ENCODE results near the gene UFD1. TPM values are rescaled to one million over a fixed set of nuclear protein-coding genes. Genes with fewer than 3 reads are reported as not detected.

UFD1 gene
- polyA plus RNA-seq, 3 donors = 57.0 to 82.5 (median 68.5) TPM

GRCh38 chr22:19464546-19464945 is 14.4 kb downstream of the UFD1 start:
- H3K4me3 ChIP-seq (replicated peaks in 1 of 3; ENCODE audit: low read depth in 2 of 3, low read length in 3 of 3) = no peak overlapping the region
- WGBS (ENCODE audit: insufficient coverage) = 92% methylated on average over 1 of the region's 1 CpG
- no peak overlapping the region for H3K27ac ChIP-seq (ENCODE audit: low read depth in 1 of 2, low read length in 2 of 2)
- no peak for TF ChIP-seq CTCF (IDR thresholded peaks at IDR 0.05)
- intact Hi-C loops (cut with micrococcal nuclease) = loop anchor here in 1 of 2 donors (10.0 kb wide), 1 partner anchor 60 kb away; no protein-coding TSS in a partner anchor
- H3K4me3 Mint-ChIP-seq = no peak overlapping the region
- no peaks in the 10 kb centered on the region for H3K9me3 ChIP-seq (replicated peaks in 1 of 2; ENCODE audit: control insufficient read depth in 1 of 2, insufficient read depth in 1 of 2, low read length in 2 of 2)
- H3K9ac ChIP-seq (ENCODE audit: insufficient read depth, low read length, poor library complexity, severe bottlenecking) = no peak overlapping the region
- no peaks in the 10 kb centered on the region for H3K27me3 ChIP-seq (ENCODE audit: control insufficient read depth in 2 of 2, insufficient read depth in 2 of 2, low read length in 2 of 2)
- no peak for DNase-seq
- peaks cover 76 to 99% of the 10 kb centered on the region in 2 donors for H3K36me3 ChIP-seq (replicated peaks in 1 of 2; ENCODE audit: control insufficient read depth in 1 of 2, insufficient read depth in 2 of 2, low read length in 2 of 2)
- no peaks in the 10 kb centered on the region for H3K9me3 Mint-ChIP-seq
- peaks cover 86 to 96% of the 10 kb centered on the region in 2 donors for H3K36me3 Mint-ChIP-seq
- H3K79me2 ChIP-seq (ENCODE audit: insufficient read depth, low read length) = no peaks in the 10 kb centered on the region
- H4K20me1 ChIP-seq (ENCODE audit: insufficient read depth, low read length) = peaks cover 7% of the 10 kb centered on the region
- peak overlapping the region in 1 of 7 donors; percentile 6 for H3K27ac Mint-ChIP-seq
- no peaks in the 10 kb centered on the region for H3K4me1 ChIP-seq (ENCODE audit: control insufficient read depth in 1 of 2, insufficient read depth in 2 of 2, low read length in 2 of 2)
- H3K27me3 Mint-ChIP-seq (ENCODE audit: low read depth in 3 of 3) = peaks cover 0 to 6% (median 0%) of the 10 kb centered on the region in 3 donors
- H3K4me1 Mint-ChIP-seq = no peaks in the 10 kb centered on the region
- no peak overlapping the region for H2AFZ ChIP-seq (ENCODE audit: insufficient read depth, low read depth, low read length, poor library complexity, severe bottlenecking)
- H3K4me2 ChIP-seq (replicated peaks; ENCODE audit: extremely low read depth, low read length, poor library complexity, severe bottlenecking) = no peak overlapping the region

- intact Hi-C loops (cut with micrococcal nuclease) = loop anchor here in 1 of 2 donors (10.0 kb wide), 1 partner anchor 59 kb away; no protein-coding TSS in a partner anchor
- Mint-ChIP-seq H3K4me3 (no peak overlapping the region), H3K4me1 (no peaks in the 10 kb centered on the region), H3K9me3 (no peaks in the 10 kb centered on the region), H3K27me3 (ENCODE audit: low read depth in 3 of 3) (peaks cover 0 to 2% (median 0%) of the 10 kb centered on the region in 3 donors), H3K27ac (no peak overlapping the region), H3K36me3 (peaks cover 79 to 94% of the 10 kb centered on the region in 2 donors)
- Histone ChIP-seq H3K9ac (ENCODE audit: insufficient read depth, low read length, poor library complexity, severe bottlenecking) (no peak overlapping the region), H3K4me3 (replicated peaks in 1 of 3; ENCODE audit: low read depth in 2 of 3, low read length in 3 of 3) (no peak overlapping the region), H3K27me3 (ENCODE audit: control insufficient read depth in 2 of 2, insufficient read depth in 2 of 2, low read length in 2 of 2) (no peaks in the 10 kb centered on the region), H3K79me2 (ENCODE audit: insufficient read depth, low read length) (no peaks in the 10 kb centered on the region), H3K36me3 (replicated peaks in 1 of 2; ENCODE audit: control insufficient read depth in 1 of 2, insufficient read depth in 2 of 2, low read length in 2 of 2) (peaks cover 73 to 99% of the 10 kb centered on the region in 2 donors), H2AFZ (ENCODE audit: insufficient read depth, low read depth, low read length, poor library complexity, severe bottlenecking) (no peak overlapping the region), H3K9me3 (replicated peaks in 1 of 2; ENCODE audit: control insufficient read depth in 1 of 2, insufficient read depth in 1 of 2, low read length in 2 of 2) (no peaks in the 10 kb centered on the region), H4K20me1 (ENCODE audit: insufficient read depth, low read length) (peaks cover 2% of the 10 kb centered on the region), H3K27ac (ENCODE audit: low read depth in 1 of 2, low read length in 2 of 2) (no peak overlapping the region), H3K4me1 (ENCODE audit: control insufficient read depth in 1 of 2, insufficient read depth in 2 of 2, low read length in 2 of 2) (no peaks in the 10 kb centered on the region), H3K4me2 (replicated peaks; ENCODE audit: extremely low read depth, low read length, poor library complexity, severe bottlenecking) (no peak overlapping the region)
- whole genome bisulfite sequencing (ENCODE audit: insufficient coverage) = 98% methylated on average over 4 of the region's 7 CpGs
- TF ChIP-seq CTCF (IDR thresholded peaks at IDR 0.05) = no peak
- DNase-seq = no peak
Measured at GRCh38 chr22:19463491-19464469, 15.2 kb downstream of the UFD1 start.

Data from CD14-positive monocyte (primary cell).